ENCODE measurements around the gene GPR78.

The GPR78 gene, protein sequence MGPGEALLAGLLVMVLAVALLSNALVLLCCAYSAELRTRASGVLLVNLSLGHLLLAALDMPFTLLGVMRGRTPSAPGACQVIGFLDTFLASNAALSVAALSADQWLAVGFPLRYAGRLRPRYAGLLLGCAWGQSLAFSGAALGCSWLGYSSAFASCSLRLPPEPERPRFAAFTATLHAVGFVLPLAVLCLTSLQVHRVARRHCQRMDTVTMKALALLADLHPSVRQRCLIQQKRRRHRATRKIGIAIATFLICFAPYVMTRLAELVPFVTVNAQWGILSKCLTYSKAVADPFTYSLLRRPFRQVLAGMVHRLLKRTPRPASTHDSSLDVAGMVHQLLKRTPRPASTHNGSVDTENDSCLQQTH

GRCh38 chr4:8580321-8581093, at the start of gene GPR78:
Gene GPR78, plus strand, starts transcription at chr4:8580392. Its CDS starts 591 bp downstream, at chr4:8580983.
- DNase-seq (ENCODE audit: low read depth in 1 of 2, low spot score in 1 of 2): no peak

DNA sequence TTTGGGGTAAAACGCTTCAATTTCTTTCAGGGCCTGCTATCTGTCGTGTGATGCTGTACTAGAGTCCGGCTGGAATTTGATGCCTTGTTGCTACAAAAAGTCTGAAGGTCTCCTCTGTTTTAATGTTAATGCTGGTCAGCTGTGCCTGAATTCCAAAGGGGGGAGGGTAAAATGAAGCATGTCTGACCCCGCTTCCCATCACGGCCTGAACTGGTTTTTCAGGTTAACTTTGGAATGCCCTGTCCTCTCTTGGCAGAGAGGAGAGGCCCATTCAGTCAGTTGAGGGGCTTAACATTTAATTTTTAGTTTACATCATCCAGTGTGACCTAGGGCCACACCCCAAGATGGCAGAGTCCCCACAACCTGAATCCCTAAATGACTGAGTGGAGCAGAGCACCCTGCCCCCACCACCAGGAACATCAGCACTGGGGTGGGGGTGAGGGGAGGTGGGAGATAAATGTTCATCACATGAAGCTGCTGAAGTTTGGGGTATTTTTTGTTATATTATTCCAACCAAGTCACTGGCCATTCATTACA, 47.9 kb upstream of the GPR78 start:
- no peak for DNase-seq (ENCODE audit: low read depth in 1 of 2, low spot score in 1 of 2)

DNA sequence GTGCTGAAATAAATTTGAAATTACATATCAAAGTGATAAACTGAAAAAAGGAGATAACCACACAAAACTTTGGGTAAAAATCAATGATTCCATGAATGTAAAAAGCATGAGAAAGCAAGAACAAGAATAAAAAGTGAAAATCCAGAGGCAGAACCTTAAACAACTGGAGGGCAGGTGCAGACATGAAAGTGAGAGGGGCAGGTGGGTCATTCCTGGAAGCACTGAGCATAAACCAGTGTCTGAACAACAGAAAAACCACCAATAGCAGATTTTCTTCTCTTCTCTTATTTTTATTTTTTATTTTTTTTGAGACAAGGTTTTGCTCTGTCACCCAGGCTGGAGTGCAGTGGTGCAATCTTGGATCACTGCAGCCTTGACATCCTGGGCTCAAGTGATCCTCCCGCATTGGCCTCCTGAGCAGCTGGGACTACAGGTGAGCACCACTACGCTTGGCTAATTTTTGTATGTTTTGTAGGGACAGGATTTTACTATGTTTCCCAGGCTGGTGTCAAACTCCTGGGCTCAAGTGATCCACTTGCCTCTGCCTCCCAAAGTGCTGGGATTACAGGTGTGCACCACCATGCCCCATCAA, 46.8 kb upstream of the GPR78 start:
- DNase-seq (ENCODE audit: low read depth in 1 of 2, low spot score in 1 of 2): no peak

DNA sequence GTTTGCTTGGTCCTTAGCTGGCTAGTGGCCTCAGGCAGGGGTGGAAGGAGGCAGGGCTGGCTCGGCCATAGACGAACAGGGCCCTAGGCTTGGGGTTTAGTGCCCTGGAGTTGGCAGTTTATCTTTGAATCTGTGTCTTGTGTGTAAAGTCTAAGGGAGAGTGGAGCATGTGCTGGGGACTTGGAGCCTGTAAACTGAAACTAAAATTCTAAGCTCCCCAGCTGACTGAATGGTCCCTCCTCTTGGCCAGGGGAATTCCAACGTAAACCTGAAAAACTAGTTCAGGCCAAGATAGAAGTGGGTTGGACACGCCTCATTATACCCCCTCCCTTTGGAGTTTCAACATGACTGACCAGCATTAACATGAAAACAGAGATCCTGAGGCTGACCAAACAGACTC, 46.1 kb upstream of the GPR78 start:
- no peak for DNase-seq (ENCODE audit: low read depth in 1 of 2, low spot score in 1 of 2)

DNA sequence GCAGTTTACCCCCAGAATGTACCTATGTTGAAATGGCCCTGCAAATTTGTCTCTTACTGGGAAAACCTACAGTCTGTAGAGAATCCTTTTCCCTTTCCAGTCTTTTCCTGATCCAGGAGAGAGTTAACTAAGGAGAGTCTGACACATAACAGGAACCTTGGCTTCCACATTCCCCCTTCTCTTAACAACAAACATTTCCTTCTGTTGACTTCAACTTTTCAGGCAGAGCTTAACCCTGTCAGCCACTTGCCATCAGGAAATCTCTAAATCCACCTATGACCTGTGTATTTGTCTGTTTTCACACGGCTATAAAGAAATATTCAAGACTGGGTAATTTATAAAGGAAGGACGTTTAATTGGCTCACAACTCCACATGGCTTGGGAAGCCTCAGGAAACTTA, 45.6 kb upstream of the GPR78 start:
- DNase-seq (ENCODE audit: low read depth in 1 of 2, low spot score in 1 of 2): no peak

DNA sequence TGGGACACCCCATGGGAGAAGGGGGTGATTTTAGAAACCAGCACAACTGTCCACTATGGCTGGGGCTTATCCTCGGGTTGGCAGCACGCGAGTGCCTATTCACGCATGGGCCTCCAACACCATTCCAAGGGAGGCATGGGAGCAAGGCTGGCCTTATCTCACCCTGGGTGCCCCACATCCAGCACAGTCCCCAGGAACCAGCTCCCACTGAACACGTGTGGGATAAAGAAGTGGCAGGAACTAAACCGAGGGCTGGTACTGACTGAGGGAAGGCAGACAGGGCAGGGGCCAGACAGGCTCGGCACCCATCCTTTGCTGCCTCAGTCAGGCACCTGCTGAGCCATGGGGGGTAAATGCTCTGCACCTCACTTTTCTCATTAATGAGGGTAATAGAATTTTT, 43.7 kb upstream of the GPR78 start:
- no peak for DNase-seq (ENCODE audit: low read depth in 1 of 2, low spot score in 1 of 2)

GRCh38 chr4:8537041-8537461, 43.1 kb upstream of the GPR78 start:
- DNase-seq (ENCODE audit: low read depth in 1 of 2, low spot score in 1 of 2): no peak

DNA sequence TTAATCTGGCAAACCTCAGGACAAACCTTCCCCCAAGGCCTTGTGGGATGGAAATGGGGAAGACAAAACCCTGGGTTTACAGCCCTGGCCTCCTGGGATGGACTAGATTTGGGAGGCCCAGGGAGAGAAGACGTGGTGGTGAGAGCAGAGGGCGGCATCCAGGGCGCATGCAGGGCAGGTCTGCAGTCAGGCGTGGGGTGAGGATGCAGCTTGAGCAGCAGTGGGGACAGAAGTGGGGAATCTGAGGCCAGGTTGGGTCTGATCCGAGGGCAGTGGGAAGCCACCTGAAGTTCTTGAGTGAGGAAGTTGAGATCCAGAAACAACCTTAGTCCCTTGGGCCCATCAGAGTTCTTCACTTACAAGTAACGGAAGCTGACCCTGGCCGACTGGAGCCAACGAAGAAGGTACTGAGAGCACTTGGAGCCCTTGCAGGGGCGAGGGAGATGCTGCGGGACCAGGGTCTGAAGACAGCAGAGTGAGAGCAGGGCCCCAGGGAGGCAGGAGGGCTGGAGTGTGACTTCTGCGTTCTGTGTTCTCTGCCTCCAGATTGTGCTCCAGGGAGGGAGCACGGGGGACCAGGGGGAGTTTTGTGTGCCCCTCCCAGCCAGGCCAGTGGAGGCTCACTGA, 42.0 kb upstream of the GPR78 start:
- DNase-seq (ENCODE audit: low read depth in 1 of 2, low spot score in 1 of 2): no peak

DNA sequence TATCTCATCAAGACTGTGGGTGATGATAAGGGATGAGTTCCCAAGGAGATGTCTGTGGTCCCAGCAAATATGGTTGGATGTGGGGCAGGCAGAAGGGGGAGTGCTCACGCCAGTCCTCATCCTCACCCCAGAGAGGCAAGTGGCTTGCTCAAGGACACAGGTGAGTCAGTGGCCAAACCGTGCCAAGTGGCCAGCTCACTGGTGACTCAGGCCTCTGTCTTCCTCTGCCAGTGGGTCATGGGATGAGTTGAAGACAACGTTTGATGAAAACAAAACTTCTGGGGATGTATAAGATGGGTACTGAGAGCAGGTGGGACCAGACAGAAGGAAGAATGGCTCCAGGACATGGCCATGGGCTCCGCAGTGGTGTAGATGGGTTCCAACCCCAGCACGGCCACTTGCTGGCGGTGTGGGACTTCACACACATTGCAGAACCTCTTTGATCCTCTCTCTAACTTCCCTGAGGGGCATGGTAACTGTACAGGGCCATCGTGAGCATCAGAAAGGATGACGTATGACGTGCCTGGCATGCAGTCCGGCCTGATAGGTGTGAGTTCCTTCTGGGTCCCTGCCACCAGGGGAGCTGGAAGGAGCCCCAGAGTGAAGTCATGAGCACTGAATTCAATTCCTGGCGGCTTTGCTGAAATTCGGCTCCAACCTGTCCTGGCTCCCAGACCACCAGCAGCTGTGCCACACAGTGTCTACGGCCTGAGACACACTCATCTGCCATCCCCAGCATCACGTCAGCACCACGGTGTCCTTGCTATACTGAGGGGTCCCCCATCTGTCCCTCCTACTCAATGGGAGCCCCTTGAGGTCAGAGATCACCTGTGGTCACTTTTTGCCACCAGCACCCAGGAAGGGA, 41.3 kb upstream of the GPR78 start:
- no peak for DNase-seq (ENCODE audit: low read depth in 1 of 2, low spot score in 1 of 2)

- no peak for DNase-seq (ENCODE audit: low read depth in 1 of 2, low spot score in 1 of 2)
These were observed 40.5 kb upstream of the GPR78 start for GRCh38 chr4:8539661-8540060.

- DNase-seq (ENCODE audit: low read depth in 1 of 2, low spot score in 1 of 2): no peak
These were observed 40.1 kb upstream of the GPR78 start for GRCh38 chr4:8540072-8540471.

- DNase-seq (ENCODE audit: low read depth in 1 of 2, low spot score in 1 of 2): no peak
These were observed 39.6 kb upstream of the GPR78 start for GRCh38 chr4:8540586-8540985.

GRCh38 chr4:8540991-8541390, 39.2 kb upstream of the GPR78 start:
- no peak for DNase-seq (ENCODE audit: low read depth in 1 of 2, low spot score in 1 of 2)

DNA sequence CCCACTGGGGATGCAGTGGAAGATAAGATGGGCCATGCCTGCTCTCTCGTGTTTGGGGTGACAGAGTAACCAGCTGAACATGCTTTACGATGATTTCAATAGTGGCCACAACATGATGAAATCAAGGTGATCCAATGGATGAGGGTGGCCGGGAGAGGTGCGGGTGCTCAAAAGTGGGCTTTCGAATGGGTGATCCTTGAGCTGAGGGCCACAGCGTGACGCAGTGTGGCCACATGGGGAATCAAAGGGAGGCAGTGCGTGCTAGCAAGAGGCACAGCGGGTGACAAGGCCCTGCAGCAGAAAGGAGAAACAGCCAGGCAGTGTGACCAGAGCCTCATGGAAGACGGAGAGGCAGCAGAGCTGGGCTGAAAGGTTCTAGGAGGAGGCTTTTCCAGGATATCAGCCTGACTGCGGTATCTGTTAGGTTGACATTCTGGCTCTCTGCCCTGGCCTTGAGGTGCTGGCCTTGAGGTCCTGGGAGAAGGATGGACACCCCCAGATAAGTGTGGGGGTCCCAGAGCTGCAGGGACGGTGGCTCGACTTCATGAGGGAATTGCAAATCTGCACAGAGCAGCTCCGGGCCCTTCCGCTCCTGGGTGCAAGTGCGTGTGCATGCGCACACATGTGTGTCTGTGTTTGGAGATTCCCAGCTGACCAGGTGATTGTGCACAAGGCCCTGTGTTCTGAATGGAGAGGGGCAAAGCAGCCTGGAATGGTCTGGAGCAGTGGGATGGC, 38.0 kb upstream of the GPR78 start:
- DNase-seq (ENCODE audit: low read depth in 1 of 2, low spot score in 1 of 2): no peak

DNA sequence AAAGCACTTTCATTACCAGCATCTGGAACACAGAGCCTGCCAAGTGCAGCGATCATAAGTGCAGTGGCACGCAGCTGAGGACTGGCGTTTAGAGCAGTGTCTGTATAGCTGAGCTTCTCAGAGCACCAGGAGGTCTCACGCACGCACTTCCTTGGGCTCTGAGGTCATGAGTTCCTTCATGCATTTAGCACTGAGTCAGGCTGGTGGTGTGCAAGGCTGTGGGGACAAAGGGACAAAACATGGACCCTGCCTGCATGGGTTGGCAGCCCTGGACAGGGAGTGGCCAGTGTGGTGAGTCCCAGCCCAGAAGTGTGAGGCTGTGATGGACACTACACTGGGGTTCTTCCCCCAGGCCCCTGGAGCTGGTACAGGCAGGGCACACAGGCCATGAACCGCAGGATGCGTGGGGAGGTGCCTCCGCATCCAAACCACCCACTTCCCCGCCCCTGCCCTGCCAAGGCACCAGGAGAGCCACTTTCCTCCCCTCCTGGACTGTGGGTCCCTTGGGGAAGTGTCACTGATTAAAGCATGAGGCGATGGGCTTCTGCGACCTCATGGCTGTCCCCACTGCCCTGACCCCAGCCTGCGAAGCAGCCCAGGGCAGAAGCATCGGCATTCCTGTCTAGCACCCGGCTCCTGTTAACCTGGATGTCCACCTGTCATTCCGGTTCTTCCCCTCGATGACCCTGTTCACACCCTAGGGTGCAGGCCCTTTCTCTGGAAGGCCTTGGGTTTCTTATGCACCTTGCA, 37.2 kb upstream of the GPR78 start:
- DNase-seq (ENCODE audit: low read depth in 1 of 2, low spot score in 1 of 2): no peak

DNA sequence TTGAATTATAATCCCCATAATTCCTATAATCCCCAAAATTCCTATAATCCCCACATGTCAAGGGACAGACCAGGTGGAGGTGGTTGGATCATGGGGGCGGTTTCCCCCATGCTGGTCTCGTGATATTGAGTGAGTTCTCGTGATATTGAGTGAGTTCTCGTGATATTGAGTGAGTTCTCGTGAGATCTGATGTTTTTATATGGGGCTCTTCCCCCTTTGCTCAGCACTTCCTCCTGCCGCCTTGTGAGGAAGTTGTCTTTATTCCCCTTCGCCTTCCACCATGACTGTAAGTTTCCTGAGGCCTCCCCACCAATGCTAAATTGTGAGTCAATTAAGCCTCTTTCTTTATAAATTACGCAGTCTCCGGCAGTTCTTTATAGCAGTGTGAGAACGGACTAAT, 36.6 kb upstream of the GPR78 start:
- no peak for DNase-seq (ENCODE audit: low read depth in 1 of 2, low spot score in 1 of 2)

- DNase-seq (ENCODE audit: low read depth in 1 of 2, low spot score in 1 of 2): no peak
These were observed 35.9 kb upstream of the GPR78 start for GRCh38 chr4:8544282-8544681.

DNA sequence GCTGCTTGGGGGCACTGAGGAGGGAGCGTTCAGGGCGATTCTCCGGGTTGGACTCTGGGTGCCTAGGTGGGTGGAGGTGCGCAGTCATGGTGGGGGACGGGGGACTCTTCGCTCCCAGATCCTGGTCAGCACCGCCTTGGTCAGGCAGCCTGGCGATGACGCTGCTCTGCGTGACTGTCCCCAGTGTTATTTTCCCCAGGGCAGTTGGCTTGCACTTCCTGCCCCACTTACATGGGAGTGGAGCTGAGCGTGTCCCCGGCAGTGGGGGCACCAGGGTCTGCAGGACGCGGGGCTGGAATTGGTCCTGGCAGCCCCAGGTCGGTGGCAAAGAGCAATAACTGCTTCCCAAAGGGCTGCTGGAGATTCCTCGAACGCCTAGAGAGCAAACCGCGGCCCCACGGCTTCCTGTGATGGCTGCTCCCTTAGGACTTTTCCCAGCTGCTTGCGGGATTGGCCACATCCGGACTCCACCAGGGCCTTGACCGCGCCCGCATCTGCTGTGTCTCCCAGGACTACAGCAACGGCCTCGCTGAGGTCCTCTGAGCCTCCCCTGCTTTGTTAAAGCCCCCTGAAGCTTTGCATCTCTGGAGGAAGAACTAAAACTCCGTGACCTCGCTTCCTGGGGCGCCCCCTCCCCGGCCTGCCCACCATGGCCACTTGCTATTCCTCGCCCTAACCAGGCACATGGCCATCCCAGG, 35.3 kb upstream of the GPR78 start:
- no peak for DNase-seq (ENCODE audit: low read depth in 1 of 2, low spot score in 1 of 2)

DNA sequence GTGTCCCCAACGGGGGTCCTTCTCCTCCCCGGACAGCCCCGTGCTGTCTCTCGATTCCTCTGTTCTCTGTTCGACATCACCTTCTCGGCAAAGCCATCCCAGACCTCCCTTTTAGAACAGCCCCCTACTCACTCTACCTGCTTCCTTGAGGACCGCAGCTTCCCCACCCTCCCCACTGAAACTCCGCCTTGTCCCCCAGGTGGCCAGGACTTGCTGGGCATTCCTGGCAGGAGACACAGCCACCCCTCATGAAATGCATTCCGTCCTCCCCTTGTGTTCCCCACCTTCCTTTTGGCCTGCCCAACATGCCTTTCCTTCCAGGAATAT, 34.8 kb upstream of the GPR78 start:
- no peak for DNase-seq (ENCODE audit: low read depth in 1 of 2, low spot score in 1 of 2)
